GM18861 (cell line): Measurements from ENCODE around the gene ARSB.

Experiments
- ATAC-seq: cut with Tn5 transposase; IDR thresholded peaks from one replicate; pipeline ENCODE4 v1.9.1; 2021; ENCODE audit not compliant: unreplicated experiment

Gene ARSB

DNA sequence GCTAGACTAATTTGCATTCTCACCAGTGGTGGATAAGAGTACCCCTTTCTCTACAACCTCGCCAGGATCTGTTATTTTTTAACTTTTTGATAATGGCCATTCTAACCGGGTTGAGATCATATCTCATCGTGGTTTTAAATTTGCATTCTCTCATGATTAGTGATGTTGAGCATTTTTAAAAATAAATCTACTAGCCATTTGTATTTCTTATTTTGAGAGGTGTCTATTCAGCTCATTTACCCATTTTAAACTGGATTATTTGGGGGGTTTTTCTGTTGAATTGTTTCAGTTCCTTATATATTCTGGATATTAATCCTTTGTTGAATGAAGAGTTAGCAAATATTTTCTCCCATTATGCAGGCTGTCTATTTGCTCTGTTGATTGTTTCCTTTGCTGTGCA, 139.6 kb downstream of the ARSB start:
- ATAC-seq = no peak

DNA sequence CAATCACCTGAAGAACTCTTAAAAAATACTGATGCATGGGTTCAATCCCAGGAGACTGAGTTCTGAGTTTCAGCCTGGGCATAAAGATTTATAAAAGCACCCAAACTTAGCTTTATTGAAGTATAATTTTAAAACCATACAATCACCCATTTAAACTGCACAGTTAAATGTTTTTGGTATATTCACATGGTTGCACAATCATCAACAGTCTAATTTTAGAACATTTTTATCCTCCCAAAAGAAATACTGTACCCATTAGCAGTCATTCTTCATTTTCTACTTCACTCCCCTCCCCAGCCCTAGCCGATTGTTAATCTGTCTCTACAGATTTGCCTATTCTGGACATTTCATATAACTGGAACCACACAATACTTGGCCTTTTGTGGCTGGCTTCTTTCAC, 141.7 kb downstream of the ARSB start:
- ATAC-seq = no peak

DNA sequence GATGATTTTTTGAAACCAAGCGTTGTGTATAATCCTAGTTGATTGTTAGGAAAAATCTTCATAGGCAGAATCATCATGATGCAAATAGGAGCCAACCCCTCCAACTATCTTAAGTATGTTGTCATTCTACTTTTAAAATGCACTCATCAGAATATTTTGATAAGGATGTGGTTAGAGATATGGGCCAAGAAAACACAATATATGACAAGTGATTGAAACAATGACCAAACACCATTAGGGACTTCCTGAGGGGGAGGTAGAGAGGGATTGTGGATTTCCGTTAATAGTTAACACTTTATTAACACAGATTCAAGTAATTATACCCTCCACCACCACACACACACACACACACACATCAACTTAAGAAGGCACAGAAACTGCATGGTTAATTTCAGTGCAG, 143.3 kb downstream of the ARSB start:
- no peak for ATAC-seq

DNA sequence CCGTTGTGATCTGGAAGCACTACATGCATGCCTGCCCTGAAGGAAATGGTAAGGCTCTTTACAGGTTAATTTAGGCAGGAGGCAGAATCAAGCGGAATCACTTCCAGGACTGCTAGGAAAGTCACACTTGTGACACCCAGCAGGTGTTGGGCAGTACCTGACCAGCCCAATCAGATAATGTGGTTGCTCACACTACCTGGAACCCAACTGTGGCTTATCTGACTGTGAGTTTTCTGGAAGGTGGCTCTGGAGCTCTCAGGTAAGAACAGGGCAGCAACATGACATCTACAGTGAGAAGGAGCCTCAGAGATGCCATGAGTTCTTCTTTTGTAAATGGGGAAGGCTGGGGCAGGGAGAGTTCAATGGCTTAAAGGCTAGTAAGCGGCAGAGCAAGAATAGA, 146.4 kb downstream of the ARSB start:
- ATAC-seq = no peak

DNA sequence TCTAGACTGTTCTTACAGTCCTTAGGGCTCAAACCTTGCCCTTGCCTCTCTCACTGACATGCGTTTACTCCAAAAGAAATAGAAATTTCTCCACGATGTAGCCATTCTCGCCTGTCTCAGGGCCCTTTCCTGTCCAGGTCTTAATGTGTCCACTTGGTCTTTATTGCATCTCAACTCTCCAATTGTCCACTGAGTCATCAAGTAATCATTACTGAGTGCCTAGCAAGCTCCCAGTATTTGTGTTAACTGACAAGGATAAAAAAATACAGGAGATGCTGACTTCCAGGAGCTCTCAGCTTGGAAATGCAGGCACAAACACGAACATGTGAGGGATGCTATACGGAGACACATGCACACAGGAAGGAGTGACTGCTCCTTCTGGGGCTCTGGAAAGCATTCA, 147.3 kb downstream of the ARSB start:
- ATAC-seq = no peak

DNA sequence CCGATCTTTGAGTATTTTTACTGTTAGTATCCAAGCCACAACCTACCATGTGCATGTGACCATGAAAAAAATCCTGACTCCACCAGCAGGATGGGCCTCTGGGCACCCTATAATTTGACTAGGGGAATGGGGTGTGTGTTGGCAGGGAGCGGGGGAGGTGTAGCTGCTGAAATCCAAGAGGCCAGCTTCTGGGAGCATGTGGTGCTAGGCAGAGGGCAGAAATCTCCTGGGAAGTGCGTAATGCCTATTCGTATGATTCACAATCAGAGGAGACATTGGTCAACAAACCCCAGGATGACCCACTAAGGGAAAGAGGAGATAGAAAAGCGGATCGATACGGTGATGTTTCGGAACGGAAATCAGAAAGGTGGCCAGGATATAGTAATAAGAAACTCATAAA, 149.9 kb downstream of the ARSB start:
- ATAC-seq = no peak

DNA sequence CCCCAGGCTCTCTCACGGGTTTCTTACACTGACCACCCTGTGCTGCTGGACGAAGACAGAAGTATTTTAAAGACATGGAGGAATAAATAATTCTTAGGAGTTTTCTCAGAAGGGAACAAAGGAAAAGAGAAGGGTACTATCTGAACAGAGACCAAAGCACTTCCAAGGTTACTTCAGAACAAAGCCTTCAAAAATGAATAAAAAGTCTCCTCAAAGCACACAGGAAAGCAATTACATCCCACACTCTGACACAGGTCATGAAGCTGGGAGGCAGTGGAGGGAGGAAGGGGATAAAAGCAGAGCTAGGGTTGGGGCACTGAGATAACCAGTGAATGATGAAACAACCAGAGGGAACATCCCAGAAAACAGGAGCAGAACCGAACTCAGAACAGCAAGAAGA, 151.8 kb downstream of the ARSB start:
- no peak for ATAC-seq

DNA sequence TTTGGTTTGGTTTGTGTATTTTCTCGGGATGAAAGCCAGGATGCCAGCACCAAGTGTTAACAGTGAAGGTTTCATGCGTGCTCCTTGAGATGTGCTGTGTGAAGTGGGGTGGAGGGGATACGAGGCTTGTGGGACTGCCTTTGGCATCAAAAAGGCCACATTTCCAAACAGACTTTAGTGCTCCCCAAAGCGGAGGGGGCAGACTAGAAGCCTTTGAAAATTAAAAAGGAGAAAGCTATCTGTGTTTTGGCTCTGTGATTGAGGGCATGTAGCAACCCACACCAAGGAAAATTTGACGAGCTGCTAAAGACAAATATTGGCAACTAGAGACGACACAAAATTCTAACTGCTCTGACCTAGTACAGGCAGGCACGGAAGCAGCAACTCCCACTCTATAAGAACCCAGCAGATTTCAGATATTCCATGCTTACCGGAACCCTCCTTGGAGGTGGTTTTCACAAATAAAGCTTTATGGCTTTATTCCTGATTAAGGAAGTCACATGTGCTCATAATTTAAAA, 154.5 kb downstream of the ARSB start:
- ATAC-seq = no peak

DNA sequence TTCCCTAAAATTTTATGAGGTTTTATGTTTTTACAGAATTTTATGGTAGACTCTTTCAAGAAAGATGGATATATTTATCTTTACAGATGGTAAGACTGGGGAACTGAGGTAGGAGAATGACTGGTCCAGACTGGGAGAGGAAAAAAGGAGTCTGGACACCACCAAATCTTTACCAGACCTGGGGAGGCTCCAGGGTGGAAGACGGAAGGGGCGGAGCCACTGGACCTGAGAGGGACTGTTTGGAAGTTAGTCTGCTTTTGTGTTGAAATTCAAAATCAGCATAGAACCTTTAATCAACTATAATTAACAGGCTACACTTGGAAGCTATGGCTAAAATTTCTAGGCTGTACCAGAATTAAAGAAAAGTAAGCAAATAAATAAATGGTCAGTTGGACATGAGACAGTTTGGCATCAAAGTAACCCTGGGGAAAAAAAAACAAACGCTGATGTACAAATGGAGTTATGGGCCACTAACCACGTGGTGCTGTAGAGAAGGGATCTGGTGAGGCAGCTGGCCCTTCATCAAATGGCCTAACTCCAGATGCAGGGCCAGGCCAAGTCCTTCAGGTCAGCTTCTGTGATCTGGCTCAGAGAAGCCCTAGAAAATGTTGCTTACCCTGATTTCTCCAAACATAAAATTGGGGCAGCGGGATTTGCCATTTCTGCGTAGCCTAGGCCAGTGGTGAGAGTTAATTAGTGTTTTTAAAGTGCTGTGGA, 155.1 kb downstream of the ARSB start:
- ATAC-seq = no peak

DNA sequence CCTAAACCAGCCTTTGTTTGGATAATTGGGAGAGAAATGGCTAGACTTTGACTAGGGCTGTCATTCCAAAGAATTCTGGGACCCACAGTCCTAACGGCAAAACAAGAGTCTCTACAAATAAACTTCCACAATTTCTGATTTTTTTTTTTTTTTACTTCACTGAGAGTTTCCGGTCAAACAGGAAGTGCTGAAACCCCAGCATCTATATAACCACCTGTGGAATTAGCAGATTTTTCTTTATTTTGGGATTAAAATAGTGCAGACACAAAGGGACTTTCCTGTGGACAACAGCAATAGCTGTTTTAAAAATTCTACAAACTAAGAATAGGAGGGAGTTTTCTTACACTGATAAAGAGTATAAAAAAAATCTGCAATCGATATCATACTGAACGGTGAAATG, 157.4 kb downstream of the ARSB start:
- no peak for ATAC-seq

DNA sequence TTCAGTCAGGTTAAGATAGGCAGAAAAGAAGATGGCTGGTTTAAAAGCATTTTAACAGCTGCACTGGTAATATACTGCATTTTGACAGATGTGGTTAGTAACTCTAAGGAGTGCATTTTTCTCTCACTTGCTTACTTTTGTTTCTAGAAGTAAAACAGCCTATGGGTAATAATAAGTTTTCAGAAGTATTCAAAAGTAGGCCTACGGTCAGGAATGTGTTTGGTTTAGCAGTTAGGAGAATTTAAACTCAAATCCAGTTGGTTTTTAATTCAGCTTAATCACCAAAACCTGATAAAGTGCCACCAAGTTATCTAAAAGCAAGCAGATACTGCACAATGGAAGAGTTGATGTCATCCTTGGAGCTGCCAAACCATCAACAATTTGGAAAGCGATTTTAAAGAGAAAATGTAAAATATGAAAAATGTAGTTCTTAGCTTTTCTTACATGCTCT, 160.3 kb downstream of the ARSB start:
- no peak for ATAC-seq

DNA sequence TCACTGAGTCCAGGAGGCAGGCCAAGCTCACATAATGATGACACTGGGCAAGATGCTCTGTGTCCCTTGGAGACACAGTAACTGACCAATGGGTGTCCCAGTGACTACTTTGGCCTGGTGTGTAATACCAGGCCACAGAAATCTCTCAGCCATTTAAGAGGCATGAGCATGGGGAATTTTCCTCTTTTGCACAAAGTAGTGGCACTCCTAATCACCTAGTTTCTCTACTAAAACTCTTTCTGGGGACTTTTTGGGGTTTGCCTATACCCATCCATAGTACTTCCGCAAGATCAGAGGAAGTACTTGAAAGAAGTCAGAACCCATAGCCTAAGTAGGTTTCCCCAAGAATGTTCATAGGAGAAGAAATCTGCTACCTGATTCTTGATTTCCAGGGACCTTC, 161.9 kb downstream of the ARSB start:
- ATAC-seq = no peak

DNA sequence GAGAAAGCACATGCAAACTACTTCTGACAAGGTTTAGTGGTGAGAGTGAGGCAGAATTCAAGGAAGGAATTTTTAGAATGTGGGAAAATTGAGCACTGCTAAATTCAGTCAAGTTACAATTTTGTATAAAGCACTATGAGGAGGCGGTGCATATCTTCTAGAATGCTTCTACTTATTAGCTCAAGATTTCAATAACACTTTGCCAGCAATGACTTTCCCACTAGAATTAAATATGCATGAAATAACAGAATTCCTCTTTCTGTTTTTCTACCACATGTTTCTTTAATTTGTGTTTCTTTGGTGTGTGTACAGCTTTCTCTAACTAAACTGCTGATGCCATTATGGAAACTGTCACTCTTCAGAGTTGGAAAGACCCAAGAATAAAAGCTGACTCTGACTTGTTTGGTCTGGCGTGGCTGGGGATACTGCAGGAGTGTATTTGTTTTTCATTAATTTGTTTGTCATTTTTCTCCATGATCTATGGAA, 163.5 kb downstream of the ARSB start:
- no peak for ATAC-seq

DNA sequence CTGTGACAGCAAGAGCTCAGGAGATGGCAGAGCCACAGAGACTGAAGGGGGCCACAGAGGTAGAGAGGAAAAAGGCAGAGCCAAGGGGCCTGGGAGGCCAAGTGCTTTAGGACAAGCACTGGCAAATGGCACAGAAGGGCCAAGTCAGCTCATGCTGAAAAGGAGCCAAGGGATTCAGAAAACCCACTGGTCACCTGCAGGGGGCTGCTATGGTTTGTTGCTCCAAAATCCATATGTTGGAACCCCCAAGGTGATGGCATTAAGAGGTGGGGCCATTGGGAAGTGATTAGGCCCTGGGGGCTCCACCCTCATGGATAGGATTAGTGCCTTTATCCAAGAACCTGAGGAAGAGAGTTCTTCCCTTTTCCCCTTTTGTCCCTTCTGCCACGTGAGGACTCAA, 165.4 kb downstream of the ARSB start:
- ATAC-seq = no peak

DNA sequence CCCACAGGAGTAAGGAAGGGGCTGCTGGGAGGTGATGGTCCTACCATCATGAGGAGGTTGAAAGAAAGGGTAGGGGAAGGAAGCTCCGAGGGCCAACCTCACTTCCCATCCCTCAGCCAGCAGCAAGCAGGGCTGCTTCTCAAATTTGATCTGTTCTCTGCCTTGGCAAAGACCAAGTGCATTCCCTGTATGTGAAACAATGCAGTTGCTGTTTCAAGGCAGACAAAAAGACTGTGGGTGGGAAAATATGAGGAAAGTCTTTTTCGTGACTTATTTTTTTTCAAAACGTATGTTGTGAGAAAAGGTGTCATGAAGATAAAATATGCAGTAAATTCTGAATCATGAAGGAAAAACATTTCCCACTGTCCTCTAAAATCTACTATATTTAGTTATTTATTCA, 165.9 kb downstream of the ARSB start:
- no peak for ATAC-seq

DNA sequence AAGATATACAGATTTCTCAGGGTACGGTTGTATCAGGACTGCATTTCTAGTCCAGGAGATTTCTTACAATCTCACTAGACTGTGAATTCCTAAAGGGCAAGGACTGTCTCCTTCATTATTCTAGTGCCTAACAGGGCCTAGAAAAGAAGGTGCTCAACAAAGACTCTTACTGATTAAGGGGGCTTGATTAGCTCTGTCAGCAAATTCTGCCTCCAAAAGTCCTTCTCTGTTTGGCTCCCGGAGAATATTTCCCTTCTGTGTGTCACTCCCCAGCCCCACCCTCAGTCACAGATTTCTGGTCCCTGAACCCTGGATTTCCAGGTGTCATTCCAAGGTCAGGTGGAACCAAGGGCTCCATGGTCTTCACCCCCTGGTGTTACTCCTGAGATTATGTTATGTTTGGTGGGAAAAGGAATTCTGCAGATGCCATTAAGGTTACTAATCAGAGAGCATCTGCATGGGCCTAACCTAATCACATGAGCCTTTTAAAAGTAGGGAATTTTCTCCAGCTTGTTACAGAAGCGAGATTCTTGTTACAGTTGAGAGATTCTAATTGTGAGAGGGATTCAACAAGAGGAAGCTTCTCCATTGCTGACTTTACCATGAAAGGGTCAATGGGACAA, 168.9 kb downstream of the ARSB start:
- ATAC-seq = no peak

DNA sequence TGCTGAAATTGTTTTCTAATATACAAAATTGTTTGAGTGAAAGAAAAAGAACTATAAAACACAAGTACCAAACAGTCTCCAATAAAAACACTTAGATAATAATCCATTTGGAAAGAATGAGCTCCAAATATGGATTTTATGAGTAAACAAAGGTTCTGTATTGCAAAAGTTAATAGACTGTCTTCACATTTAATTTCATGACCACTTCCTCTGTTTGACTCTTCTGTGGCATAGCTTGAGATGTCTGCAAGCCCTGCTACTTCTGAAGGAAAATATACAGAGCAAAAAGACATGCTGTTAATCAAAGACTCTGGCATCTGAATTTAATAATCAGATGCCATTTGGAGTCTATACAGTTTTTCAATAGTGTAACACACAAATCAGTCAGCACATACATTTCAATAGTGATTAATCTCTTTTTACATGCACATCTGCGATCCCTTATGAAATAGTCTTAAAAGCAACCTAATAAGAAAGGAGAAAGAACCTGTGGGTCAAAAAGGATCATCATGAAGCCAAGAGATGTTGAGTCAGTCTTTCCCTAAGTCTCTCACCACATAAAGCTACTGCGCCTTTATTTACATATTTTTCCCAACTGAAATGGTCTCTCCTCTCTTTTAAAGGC, 171.1 kb downstream of the ARSB start:
- ATAC-seq = no peak

DNA sequence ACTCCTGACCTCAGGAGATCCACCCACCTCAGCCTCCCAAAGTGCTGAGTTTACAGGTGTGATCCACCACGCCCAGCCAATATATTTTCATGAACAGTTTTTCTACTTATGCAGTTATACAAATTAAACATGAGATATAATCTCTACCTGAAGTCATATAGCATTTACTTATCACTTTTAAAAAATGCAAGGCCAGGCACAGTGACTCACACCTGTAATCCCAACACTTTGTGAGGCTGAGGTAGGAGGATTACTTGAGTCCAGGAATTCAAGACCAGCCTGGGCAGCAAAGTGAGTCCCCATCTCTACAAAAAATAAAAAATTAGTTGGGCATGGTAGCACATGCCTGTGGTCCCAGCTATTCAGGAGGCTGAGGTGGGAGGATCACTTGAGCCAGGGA, 171.8 kb downstream of the ARSB start:
- no peak for ATAC-seq

DNA sequence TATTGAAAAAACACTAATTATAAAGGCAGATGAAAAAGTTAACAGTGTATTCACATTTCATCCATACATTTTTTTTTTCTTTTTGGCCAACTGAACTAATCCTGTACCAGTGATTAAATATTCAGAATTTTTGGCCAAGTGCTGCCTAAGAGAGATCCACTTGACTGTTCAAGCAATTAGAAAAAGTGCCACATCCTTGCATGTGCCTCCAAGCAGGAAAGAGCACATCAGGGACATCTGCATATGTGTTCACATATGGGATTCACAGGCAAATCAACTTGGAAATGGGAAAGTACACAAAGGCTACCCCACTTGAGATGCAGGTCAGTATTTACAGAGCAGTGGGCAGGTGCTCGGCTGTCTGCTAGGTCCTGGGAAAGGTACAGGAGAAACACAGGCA, 173.2 kb downstream of the ARSB start:
- no peak for ATAC-seq

DNA sequence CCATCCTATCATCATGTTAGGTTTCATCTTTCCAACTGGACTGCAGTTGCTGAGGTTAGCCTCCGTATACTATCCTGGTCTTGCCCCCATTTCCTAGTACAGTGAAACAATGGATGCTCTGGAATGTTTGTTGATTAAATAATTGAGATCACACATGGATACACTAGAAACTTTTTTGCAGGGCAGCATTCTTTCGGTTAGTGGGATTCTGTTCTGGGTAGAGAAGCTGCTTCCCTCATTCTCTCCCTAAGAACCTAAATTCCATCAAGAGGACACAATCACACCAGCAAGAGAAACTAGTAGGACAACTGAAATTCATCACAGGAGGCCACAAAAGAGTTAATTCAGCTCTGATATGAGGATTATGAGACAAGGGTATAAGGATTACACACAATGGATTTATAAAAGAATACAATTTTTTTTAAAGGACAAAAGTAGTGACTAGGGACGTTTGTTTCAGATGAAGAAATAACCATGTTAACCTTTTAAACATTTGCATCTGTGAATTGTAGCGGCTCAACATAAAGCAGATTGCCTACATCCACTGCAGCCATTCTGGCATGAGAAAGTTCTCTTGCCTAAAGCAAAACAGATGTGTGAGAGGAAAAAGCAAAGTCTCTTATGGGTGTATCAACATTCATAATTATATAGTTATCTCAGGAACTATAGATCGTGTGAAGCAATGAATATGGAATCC, 173.8 kb downstream of the ARSB start:
- ATAC-seq = no peak

DNA sequence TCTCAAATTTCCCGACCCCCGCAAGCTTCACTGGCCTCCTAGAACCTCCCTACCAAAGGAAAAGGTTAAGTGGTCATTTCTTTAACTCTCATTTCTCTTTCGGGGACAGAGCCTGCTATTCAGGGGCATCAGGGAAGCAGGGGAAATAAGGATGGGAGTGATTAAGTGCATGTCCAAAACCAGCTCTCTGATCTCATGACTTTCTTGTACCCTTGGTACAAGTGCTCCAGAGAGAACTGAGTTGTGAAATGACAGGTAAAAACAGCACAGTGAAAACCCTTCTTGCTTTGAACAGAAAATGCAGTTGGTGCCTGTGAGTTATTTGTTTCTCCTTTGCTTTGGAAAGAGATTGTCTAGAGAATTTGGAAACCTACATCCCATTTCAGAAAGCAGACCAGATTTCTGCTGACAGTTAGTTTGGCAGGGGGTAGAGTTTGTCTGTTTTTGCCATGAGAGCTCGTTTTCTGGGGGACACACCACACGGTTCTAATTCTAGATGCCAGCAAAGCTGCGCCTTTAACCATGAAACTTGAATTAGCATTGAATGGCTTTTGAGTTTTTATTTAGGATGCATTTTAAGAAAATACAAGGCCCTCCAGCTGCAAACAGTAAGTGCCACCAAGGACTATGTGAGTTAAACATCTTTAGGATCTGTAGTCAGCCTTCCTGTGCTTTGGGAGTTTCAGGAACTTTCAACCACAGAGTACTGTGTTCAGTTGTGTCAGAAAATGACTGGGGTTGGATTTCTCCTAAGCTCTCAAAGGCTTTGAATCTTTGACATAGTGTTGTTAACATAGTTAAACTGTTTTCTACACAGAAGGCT, 174.8 kb downstream of the ARSB start:
- ATAC-seq = no peak
